Neuronal stem cell (in vitro differentiated cells): ENCODE measurements around the gene DACT1.

Source experiments
- DNase-seq: peaks from one replicate; pipeline ENCODE4 v3.0.0-alpha.2; 2013; ENCODE audit warnings: low spot score
- H2AFZ ChIP-seq: one replicate; pipeline ENCODE4 v1.6.1; 2013; ENCODE audit warnings: mild to moderate bottlenecking, low read length, inconsistent platforms
- H2AK5ac ChIP-seq: 2 replicates; pipeline ENCODE4 v1.6.1; 2013; ENCODE audit warnings: low read depth, mild to moderate bottlenecking, inconsistent platforms, low read length, moderate library complexity, mixed read lengths
- H2BK120ac ChIP-seq: 2 replicates; pipeline ENCODE4 v1.6.1; 2013; ENCODE audit warnings: low read depth, mild to moderate bottlenecking, inconsistent platforms, low read length, moderate library complexity, mixed read lengths
- H2BK12ac ChIP-seq: one replicate; pipeline ENCODE4 v1.6.1; 2013; ENCODE audit warnings: low read length, inconsistent platforms
- H2BK15ac ChIP-seq: 2 replicates; pipeline ENCODE4 v1.6.1; 2013; ENCODE audit warnings: mild to moderate bottlenecking, low read length, inconsistent platforms, mixed read lengths
- H2BK5ac ChIP-seq: one replicate; pipeline ENCODE4 v1.6.1; 2013; ENCODE audit warnings: inconsistent platforms, mild to moderate bottlenecking, low read length, moderate library complexity
- H3K14ac ChIP-seq: one replicate; pipeline ENCODE4 v1.6.1; 2013; ENCODE audit warnings: low read length, inconsistent platforms
- H3K18ac ChIP-seq: 2 replicates; pipeline ENCODE4 v1.6.1; 2013; ENCODE audit warnings: low read length, inconsistent platforms
- H3K23ac ChIP-seq: 2 replicates; pipeline ENCODE4 v1.6.1; 2013; ENCODE audit warnings: low read depth, mild to moderate bottlenecking, mixed read lengths, low read length, inconsistent platforms; ENCODE audit not compliant: poor library complexity
- H3K27ac ChIP-seq: replicated peaks from 3 replicates; pipeline ENCODE4 v1.5.1; 2013; ENCODE audit warnings: low read length, inconsistent platforms
- H3K27me3 ChIP-seq, 3 experiments: 2 replicates each; pipeline ENCODE4 v1.6.1; 2013; ENCODE audit warnings: low read length in 3 of 3, mild to moderate bottlenecking in 2 of 3, inconsistent platforms in 1 of 3, low read depth in 1 of 3, mixed read lengths in 1 of 3, moderate library complexity in 1 of 3; ENCODE audit not compliant: control insufficient read depth in 3 of 3, insufficient read depth in 3 of 3
- H3K36me3 ChIP-seq, 2 donors: replicated peaks in 1 of 2; 2 replicates each; pipeline ENCODE4 v1.6.1; 2013; ENCODE audit warnings: low read length in 2 of 2; ENCODE audit not compliant: control insufficient read depth in 2 of 2, insufficient read depth in 2 of 2
- H3K4ac ChIP-seq: 2 replicates; pipeline ENCODE4 v1.6.1; 2013; ENCODE audit warnings: inconsistent platforms, mild to moderate bottlenecking, low read length, moderate library complexity
- H3K4me1 ChIP-seq, 2 donors: 1 replicate in 1 of 2; 2 replicates in 1 of 2; pipeline ENCODE4 v1.6.1; 2013; ENCODE audit warnings: low read length in 2 of 2, low read depth in 1 of 2; ENCODE audit not compliant: control insufficient read depth in 2 of 2, insufficient read depth in 1 of 2
- H3K4me2 ChIP-seq: one replicate; pipeline ENCODE4 v1.6.1; 2013; ENCODE audit warnings: mild to moderate bottlenecking, low read length, inconsistent platforms; ENCODE audit not compliant: insufficient read depth, poor library complexity, severe bottlenecking
- H3K4me3 ChIP-seq, 2 donors: 2 replicates each; pipeline ENCODE4 v1.5.1; 2013; ENCODE audit warnings: low read length in 2 of 2, mild to moderate bottlenecking in 2 of 2, inconsistent platforms in 1 of 2, moderate library complexity in 1 of 2
- H3K79me1 ChIP-seq: one replicate; pipeline ENCODE4 v1.6.1; 2013; ENCODE audit warnings: low read depth, mild to moderate bottlenecking, inconsistent platforms, low read length, moderate library complexity
- H3K9ac ChIP-seq: one replicate; pipeline ENCODE4 v1.6.1; 2013; ENCODE audit warnings: mild to moderate bottlenecking, low read depth, low read length, inconsistent platforms; ENCODE audit not compliant: poor library complexity
- H3K9me3 ChIP-seq, 2 donors: replicated peaks in 1 of 2; 2 replicates each; pipeline versions ENCODE3 to v1.6.1; 2013; ENCODE audit warnings: low read length in 2 of 2, mild to moderate bottlenecking in 2 of 2, inconsistent platforms in 1 of 2, low read depth in 1 of 2, mixed read lengths in 1 of 2, moderate library complexity in 1 of 2; ENCODE audit not compliant: control insufficient read depth in 2 of 2, insufficient read depth in 1 of 2
- H4K8ac ChIP-seq: one replicate; pipeline ENCODE4 v1.6.1; 2013; ENCODE audit warnings: low read depth, mild to moderate bottlenecking, inconsistent platforms, low read length, moderate library complexity
- H4K91ac ChIP-seq: one replicate; pipeline ENCODE4 v1.6.1; 2013; ENCODE audit warnings: low read length, low read depth, mild to moderate bottlenecking, inconsistent platforms; ENCODE audit not compliant: poor library complexity
- WGBS, 2 donors: extraction: QIAGEN DNeasy Blood & Tissue Kit; methylation state at CpG; one replicate each; pipeline ENCODE4 v1.1.7; 2013; ENCODE audit warnings: missing lambda C conversion rate in 2 of 2, mixed read lengths in 1 of 2; ENCODE audit not compliant: insufficient read length in 2 of 2, insufficient replicate concordance in 1 of 2; ENCODE audit errors: extremely low coverage in 2 of 2; 5-methylcytosine and 5-hydroxymethylcytosine counted together

DACT1 gene

DNA sequence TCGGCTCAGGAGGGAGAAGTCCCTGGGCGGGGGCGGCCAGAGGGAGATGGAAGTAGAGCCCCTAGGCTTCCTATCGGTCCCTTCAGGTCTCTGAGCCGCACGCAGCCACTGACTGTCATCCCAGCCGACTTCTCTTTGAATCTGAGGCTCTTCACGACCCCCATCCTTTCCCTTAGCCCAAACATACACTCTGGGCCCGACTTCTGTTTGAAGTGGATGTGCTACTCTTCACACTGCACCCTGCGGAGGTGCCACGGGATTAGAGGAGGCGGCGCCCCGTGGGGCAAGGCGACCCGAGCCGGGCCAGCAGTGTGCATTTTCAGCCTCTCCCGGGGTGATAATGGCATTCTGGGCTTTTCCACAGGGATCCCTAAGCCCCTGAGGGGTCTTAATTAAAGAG lies 6.0 kb upstream of the DACT1 start:
- no peak for DNase-seq
- no peak overlapping the region for H3K27ac ChIP-seq
- no peak overlapping the region for H2BK15ac ChIP-seq
- H3K4me3 ChIP-seq: no peak overlapping the region
- no peak overlapping the region for H2AK5ac ChIP-seq
- no CpG with 5 or more reads among the region's 18 CpGs for WGBS, 2 donors
- peaks cover 0 to 7% of the 10 kb centered on the region in 2 donors for H3K4me1 ChIP-seq
- peak overlapping the region; percentile 53 for H2AFZ ChIP-seq
- H3K9me3 ChIP-seq: no peaks in the 10 kb centered on the region
- no peak overlapping the region for H3K14ac ChIP-seq
- H3K23ac ChIP-seq: no peak overlapping the region
- H3K4ac ChIP-seq: no peak overlapping the region
- H3K36me3 ChIP-seq: no peaks in the 10 kb centered on the region
- no peak overlapping the region for H3K4me2 ChIP-seq
- H3K27me3 ChIP-seq: peaks cover 0 to 84% (median 0%) of the 10 kb centered on the region in 3 experiments
- no peak overlapping the region for H3K9ac ChIP-seq
- H2BK120ac ChIP-seq: no peak overlapping the region
- H2BK12ac ChIP-seq: no peak overlapping the region
- H2BK5ac ChIP-seq: no peak overlapping the region
- no peaks in the 10 kb centered on the region for H3K79me1 ChIP-seq
- no peak overlapping the region for H4K91ac ChIP-seq
- no peak overlapping the region for H4K8ac ChIP-seq
- no peak overlapping the region for H3K18ac ChIP-seq

DNA sequence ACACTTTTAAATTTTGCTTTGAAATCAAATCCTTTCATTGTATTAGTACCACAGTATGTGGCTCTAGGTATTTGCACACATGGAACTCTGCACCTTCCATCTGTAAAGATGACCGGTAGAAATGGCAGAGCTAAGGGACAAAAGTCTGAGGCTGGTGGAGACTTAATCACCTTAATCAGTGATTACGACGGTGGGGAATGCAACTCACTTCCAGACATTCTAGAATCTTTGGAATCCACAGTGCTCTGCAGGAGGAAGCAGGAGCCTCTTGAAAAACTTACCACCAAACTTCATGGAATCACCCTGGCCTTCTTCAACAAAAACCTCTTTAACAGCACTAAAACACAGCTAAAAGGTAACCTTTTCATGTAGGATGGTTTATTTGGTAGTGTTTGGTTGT lies 3.9 kb upstream of the DACT1 start:
- Histone ChIP-seq H3K4me2 (no peak overlapping the region), H3K18ac (no peak overlapping the region), H2AFZ (no peak overlapping the region), H3K23ac (no peak overlapping the region), H3K9ac (no peak overlapping the region), H2BK12ac (no peak overlapping the region), H2BK120ac (no peak overlapping the region), H3K4me3 (no peak overlapping the region), H3K27me3 (peaks cover 0 to 83% (median 2%) of the 10 kb centered on the region in 3 experiments), H3K9me3 (no peaks in the 10 kb centered on the region), H4K8ac (no peak overlapping the region), H2AK5ac (no peak overlapping the region), H3K4ac (no peak overlapping the region), H3K14ac (no peak overlapping the region), H2BK15ac (no peak overlapping the region), H3K79me1 (no peaks in the 10 kb centered on the region), H4K91ac (no peak overlapping the region), H3K4me1 (peaks cover 3 to 5% of the 10 kb centered on the region in 2 donors), H3K36me3 (no peaks in the 10 kb centered on the region), H3K27ac (no peak overlapping the region), H2BK5ac (no peak overlapping the region)
- WGBS, 2 donors: no CpG with 5 or more reads among the region's 3 CpGs
- DNase-seq: no peak

DNA sequence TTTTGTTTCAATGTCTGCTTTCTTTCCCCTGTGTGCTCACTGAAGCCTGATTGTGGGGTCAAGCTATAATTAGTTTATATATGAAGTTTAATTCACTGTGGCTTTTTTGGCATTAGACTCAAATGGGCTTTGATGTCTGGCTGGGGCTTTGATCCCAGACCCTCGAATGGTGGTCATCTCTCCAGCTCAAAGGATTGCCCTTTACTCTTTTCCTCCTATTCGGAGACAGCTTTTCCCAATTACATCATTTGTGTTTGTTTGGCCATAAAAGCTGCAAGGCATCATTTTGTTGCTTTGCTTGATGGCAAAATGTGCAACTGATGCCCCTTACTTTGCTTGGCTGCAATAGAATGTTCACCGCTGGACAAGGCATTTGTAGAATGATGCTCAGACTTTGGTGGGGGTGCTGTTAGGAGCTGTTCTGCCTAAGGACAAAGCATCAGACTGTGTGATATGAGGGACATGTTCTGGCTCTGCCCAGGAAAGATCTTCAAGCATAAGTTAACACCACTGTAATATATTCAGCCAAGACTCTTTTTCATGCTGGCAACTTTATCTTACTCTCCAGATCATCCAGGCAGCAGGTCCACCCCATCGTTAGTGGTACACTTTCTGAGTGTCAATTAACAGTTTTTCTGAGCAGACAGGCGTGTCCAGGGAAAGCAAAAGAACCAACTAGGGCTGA lies 3.2 kb upstream of the DACT1 start:
- H3K14ac ChIP-seq: no peak overlapping the region
- H3K27me3 ChIP-seq: peaks cover 0 to 83% (median 8%) of the 10 kb centered on the region in 3 experiments
- H4K8ac ChIP-seq: no peak overlapping the region
- no peak overlapping the region for H2BK120ac ChIP-seq
- no peak overlapping the region for H3K4ac ChIP-seq
- no peak overlapping the region for H3K18ac ChIP-seq
- H2AFZ ChIP-seq: no peak overlapping the region
- no peak overlapping the region for H3K4me2 ChIP-seq
- no peak overlapping the region for H2BK5ac ChIP-seq
- H3K79me1 ChIP-seq: no peaks in the 10 kb centered on the region
- WGBS, 2 donors: no CpG with 5 or more reads among the region's 5 CpGs
- no peak overlapping the region for H2BK15ac ChIP-seq
- no peak overlapping the region for H3K9ac ChIP-seq
- no peak overlapping the region for H3K4me3 ChIP-seq
- H3K4me1 ChIP-seq: peaks cover 8 to 10% of the 10 kb centered on the region in 2 donors
- H2AK5ac ChIP-seq: no peak overlapping the region
- H3K27ac ChIP-seq: no peak overlapping the region
- H4K91ac ChIP-seq: no peak overlapping the region
- no peaks in the 10 kb centered on the region for H3K9me3 ChIP-seq
- no peak for DNase-seq
- H2BK12ac ChIP-seq: no peak overlapping the region
- H3K23ac ChIP-seq: no peak overlapping the region
- no peaks in the 10 kb centered on the region for H3K36me3 ChIP-seq

DNA sequence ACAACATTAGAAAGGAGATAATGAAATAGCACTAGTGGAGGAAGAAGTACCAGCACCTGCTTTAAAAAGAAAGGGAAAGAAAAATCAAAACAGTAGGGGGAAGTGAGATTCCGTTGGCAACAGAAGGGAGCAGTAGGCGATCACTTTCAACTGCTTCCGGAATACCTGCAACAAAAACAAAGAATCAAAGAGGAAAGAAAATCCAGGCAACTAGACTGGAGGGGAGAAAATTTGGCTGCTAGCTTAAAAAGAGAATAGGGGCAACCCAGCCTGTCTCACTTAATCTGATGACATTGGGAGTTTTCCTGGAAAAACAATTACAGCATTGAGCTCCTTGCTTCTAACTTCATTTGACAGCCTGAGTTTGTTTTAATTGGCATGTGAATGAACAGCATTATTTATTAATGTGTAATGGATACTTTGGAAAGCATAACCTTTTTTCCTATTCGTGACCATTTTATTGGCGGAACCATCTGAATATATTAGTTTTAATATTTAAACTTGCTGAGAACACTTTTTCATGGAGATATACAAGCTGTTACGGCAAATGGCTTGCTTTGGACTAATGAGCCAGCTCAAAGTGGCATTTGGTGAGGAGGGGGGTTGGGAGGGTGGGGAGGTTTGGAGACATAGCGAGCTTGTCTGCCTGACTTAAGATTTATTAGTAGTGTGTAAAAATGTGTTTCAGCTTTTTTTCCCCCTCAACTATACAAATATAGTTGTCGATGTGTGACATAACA lies 2.5 kb upstream of the DACT1 start:
- DNase-seq: no peak
- Histone ChIP-seq H3K9me3 (no peaks in the 10 kb centered on the region), H4K8ac (no peak overlapping the region), H3K4me3 (no peak overlapping the region), H3K79me1 (no peaks in the 10 kb centered on the region), H3K4me2 (no peak overlapping the region), H2BK120ac (no peak overlapping the region), H2AFZ (no peak overlapping the region), H3K9ac (no peak overlapping the region), H3K18ac (no peak overlapping the region), H3K27me3 (peaks cover 0 to 84% (median 8%) of the 10 kb centered on the region in 3 experiments), H2AK5ac (no peak overlapping the region), H4K91ac (no peak overlapping the region), H3K23ac (no peak overlapping the region), H2BK5ac (no peak overlapping the region), H3K4ac (no peak overlapping the region), H3K14ac (no peak overlapping the region), H3K36me3 (no peaks in the 10 kb centered on the region), H3K4me1 (peaks cover 8 to 13% of the 10 kb centered on the region in 2 donors), H2BK12ac (no peak overlapping the region), H2BK15ac (no peak overlapping the region), H3K27ac (no peak overlapping the region)
- WGBS, 2 donors: no CpG with 5 or more reads among the region's 8 CpGs
